ENCODE results near the gene SHISA2.

DNA sequence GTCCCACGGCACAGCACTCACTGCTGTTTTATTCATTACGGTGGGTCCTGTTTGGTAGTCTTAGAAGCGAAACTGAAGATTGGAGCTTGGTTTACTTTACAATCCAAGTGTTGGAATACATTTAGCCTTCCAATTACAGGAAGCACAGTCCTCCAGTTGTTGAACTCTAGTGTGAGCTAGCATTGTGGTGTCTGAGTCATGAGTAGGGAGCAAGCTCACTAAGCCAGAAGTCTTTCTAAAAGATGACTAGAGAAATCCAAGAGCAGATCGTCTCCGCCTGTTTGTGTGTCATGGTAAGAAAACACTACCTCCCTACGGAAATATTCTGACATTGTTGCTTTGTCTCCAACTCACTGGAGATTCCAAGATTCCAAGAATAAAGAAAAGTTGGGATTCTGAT, 10.1 kb upstream of the SHISA2 start:
- TF ChIP-seq, protein P1, sequence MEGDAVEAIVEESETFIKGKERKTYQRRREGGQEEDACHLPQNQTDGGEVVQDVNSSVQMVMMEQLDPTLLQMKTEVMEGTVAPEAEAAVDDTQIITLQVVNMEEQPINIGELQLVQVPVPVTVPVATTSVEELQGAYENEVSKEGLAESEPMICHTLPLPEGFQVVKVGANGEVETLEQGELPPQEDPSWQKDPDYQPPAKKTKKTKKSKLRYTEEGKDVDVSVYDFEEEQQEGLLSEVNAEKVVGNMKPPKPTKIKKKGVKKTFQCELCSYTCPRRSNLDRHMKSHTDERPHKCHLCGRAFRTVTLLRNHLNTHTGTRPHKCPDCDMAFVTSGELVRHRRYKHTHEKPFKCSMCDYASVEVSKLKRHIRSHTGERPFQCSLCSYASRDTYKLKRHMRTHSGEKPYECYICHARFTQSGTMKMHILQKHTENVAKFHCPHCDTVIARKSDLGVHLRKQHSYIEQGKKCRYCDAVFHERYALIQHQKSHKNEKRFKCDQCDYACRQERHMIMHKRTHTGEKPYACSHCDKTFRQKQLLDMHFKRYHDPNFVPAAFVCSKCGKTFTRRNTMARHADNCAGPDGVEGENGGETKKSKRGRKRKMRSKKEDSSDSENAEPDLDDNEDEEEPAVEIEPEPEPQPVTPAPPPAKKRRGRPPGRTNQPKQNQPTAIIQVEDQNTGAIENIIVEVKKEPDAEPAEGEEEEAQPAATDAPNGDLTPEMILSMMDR (IDR thresholded peaks at IDR 0.05): no peak
- no peak for TF ChIP-seq POLR2A (IDR thresholded peaks at IDR 0.05)

Measured in vagina (tissue), 2 donors.